DND-41 (cell line): Measurements from ENCODE around the gene C17orf75.

Experiments
- ATAC-seq: fragments of 200-7000 bp; cut with Tn5 transposase; 3 replicates; pipeline ENCODE4 v1.9.1; 2021; ENCODE audit warnings: low read depth; ENCODE audit not compliant: insufficient read depth
- DNase-seq: peaks from one replicate; pipeline ENCODE4 v3.0.0-alpha.2; 2020
- H2AFZ ChIP-seq: 2 replicates; pipeline ENCODE4 v1.6.0; 2012; ENCODE audit warnings: low read depth, low read length
- H3K27ac ChIP-seq: 2 replicates; pipeline ENCODE4 v1.5.1; 2012; ENCODE audit warnings: low read length, inconsistent platforms
- H3K27me3 ChIP-seq: fragments of 200-600 bp; sonication (generic); 2 replicates; pipeline ENCODE4 v1.6.0; 2012; ENCODE audit warnings: low read length, mild to moderate bottlenecking, inconsistent platforms; ENCODE audit not compliant: insufficient read depth, poor library complexity
- H3K36me3 ChIP-seq: 2 replicates; pipeline ENCODE4 v1.5.1; 2012; ENCODE audit warnings: low read length, inconsistent platforms; ENCODE audit not compliant: insufficient read depth
- H3K4me1 ChIP-seq: 2 replicates; pipeline ENCODE4 v1.5.1; 2012; ENCODE audit warnings: mild to moderate bottlenecking, low read length; ENCODE audit not compliant: insufficient read depth
- H3K4me2 ChIP-seq: 2 replicates; pipeline ENCODE4 v1.6.0; 2012; ENCODE audit warnings: mild to moderate bottlenecking, moderate library complexity, low read length, inconsistent platforms; ENCODE audit not compliant: insufficient read depth
- H3K4me3 ChIP-seq, 2 experiments: fragments of 200-600 bp in 1 of 2; shearing (Covaris generic) in 1 of 2; 2 replicates each; pipeline ENCODE4 v1.5.1; 2012 to 2016; ENCODE audit warnings: inconsistent platforms in 2 of 2, low read length in 2 of 2, mild to moderate bottlenecking in 2 of 2, low read depth in 1 of 2, moderate library complexity in 1 of 2
- H3K79me2 ChIP-seq: 2 replicates; pipeline ENCODE4 v1.6.0; 2012; ENCODE audit warnings: low read length, inconsistent platforms; ENCODE audit not compliant: insufficient read depth
- H3K9ac ChIP-seq: 2 replicates; pipeline ENCODE4 v1.6.0; 2012; ENCODE audit warnings: low read depth, mild to moderate bottlenecking, inconsistent platforms, low read length, moderate library complexity
- H3K9me3 ChIP-seq: 2 replicates; pipeline ENCODE4 v1.5.1; 2012; ENCODE audit warnings: low read length, moderate library complexity, mild to moderate bottlenecking, inconsistent platforms; ENCODE audit not compliant: insufficient read depth, severe bottlenecking
- H4K20me1 ChIP-seq: 2 replicates; pipeline ENCODE4 v1.6.0; 2012; ENCODE audit warnings: low read length; ENCODE audit not compliant: insufficient read depth
- EZH2 ChIP-seq: IDR thresholded peaks from 3 replicates; pipeline ENCODE4 v1.6.1; 2012; ENCODE audit warnings: borderline replicate concordance, low read depth, mild to moderate bottlenecking, moderate library complexity, low read length, inconsistent platforms; ENCODE audit not compliant: severe bottlenecking
- TF ChIP-seq, protein P1 (sequence below): IDR thresholded peaks from 2 replicates; pipeline ENCODE4 v1.5.1; 2012; ENCODE audit warnings: borderline replicate concordance, low read length, moderate library complexity, mild to moderate bottlenecking; ENCODE audit not compliant: poor library complexity, severe bottlenecking; ENCODE audit errors: extremely low read depth

The C17orf75 gene

DNA sequence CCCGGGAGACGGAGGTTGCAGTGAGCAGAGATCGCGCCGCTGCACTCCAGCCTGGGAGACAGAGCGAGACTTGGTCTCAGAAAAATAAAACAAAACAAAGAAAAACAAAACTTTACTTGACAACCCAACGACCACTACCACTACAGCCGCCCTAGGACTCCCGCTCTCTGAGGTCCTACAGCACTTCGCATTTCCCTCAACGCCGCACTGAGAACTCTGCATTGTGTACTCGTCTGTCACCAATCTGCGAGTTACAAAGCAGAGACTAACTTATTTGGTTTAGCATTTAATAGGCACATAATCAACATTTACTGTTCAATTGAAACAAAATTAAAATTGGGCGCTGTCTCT, 7.5 kb upstream of the C17orf75 start:
- DNase-seq (peak; percentile 27), ATAC-seq (peak; percentile 36; the same call in 1 of the 3 replicates)
- TF ChIP-seq, protein P1, sequence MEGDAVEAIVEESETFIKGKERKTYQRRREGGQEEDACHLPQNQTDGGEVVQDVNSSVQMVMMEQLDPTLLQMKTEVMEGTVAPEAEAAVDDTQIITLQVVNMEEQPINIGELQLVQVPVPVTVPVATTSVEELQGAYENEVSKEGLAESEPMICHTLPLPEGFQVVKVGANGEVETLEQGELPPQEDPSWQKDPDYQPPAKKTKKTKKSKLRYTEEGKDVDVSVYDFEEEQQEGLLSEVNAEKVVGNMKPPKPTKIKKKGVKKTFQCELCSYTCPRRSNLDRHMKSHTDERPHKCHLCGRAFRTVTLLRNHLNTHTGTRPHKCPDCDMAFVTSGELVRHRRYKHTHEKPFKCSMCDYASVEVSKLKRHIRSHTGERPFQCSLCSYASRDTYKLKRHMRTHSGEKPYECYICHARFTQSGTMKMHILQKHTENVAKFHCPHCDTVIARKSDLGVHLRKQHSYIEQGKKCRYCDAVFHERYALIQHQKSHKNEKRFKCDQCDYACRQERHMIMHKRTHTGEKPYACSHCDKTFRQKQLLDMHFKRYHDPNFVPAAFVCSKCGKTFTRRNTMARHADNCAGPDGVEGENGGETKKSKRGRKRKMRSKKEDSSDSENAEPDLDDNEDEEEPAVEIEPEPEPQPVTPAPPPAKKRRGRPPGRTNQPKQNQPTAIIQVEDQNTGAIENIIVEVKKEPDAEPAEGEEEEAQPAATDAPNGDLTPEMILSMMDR: no peak
- TF ChIP-seq EZH2: no peak
- peaks cover 38% of the 10 kb centered on the region for H4K20me1 ChIP-seq
- H3K9ac ChIP-seq: peak overlapping the region; percentile 96
- peaks cover 40% of the 10 kb centered on the region for H3K36me3 ChIP-seq
- peak overlapping the region; percentile 89 to 90 for H3K4me3 ChIP-seq
- H3K27ac ChIP-seq: peak overlapping the region; percentile 99
- peak overlapping the region; percentile 71 for H3K4me2 ChIP-seq
- peaks cover 60% of the 10 kb centered on the region for H3K79me2 ChIP-seq
- no peaks in the 10 kb centered on the region for H3K9me3 ChIP-seq
- H3K27me3 ChIP-seq: no peaks in the 10 kb centered on the region
- H3K4me1 ChIP-seq: peaks cover 43% of the 10 kb centered on the region
- peak overlapping the region; percentile 72 for H2AFZ ChIP-seq

DNA sequence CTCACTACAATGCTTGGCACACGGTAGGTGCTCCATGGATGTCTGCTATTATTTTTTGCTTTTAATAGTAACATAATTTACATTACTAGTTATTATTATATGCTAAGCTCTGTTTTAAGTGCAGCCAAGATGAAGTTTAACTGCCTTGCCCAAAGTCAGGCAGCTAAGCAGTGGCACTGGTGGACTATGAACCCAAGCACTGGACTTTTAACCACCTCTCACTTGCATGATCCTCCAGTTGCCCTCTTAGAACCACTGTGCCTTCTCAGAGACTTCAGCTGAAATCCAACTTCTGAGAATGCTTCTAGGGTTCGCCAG, 6.5 kb upstream of the C17orf75 start:
- Histone ChIP-seq H3K4me2 (peak overlapping the region; percentile 71), H3K9me3 (no peaks in the 10 kb centered on the region), H3K36me3 (peaks cover 31% of the 10 kb centered on the region), H2AFZ (no peak overlapping the region), H3K79me2 (peaks cover 50% of the 10 kb centered on the region), H3K27me3 (no peaks in the 10 kb centered on the region), H3K27ac (no peak overlapping the region), H4K20me1 (peaks cover 29% of the 10 kb centered on the region), H3K9ac (0 out of 2 replicates have a peak overlapping the region, but pooled peaks have one; percentile 96), H3K4me1 (peaks cover 34% of the 10 kb centered on the region), H3K4me3 (no peak overlapping the region)
- no peak for ATAC-seq
- no peak for DNase-seq
- TF ChIP-seq EZH2: no peak
- TF ChIP-seq, protein P1: no peak

DNA sequence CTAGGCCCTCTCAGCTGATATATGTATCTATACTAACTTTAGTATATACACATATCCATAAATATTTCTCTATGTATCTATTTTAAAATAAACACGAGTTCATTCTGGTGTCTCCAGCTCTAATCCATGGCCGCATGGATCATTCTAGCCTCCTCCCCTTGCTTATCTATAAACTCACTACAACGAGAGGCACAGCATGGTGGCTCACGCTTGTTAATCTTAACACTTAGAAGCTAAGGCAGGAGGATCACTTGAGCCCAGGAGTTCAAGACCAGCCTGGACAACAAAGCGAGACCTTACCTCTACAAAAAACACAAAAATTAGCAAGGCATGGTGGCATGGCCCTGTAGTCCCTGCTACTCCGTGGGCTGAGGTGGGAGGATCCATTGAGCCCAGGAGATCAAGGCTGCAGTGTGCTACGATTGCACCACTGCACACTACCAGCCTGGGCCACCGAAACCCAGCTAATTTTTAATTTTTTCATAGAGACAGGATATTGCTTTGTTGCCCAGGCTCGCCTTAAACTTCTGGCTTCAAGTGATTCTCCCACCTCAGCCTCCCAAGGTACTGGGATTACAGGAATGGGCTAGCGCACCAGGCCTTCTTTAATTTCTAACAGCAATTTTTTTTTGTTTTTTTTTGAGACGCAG, 4.1 kb upstream of the C17orf75 start:
- ATAC-seq: no peak
- Histone ChIP-seq H3K27me3 (no peaks in the 10 kb centered on the region), H3K4me2 (no peak overlapping the region), H3K4me1 (peaks cover 26% of the 10 kb centered on the region), H3K9me3 (no peaks in the 10 kb centered on the region), H3K36me3 (peaks cover 8% of the 10 kb centered on the region), H3K27ac (no peak overlapping the region), H3K4me3 (no peak overlapping the region), H3K9ac (no peak overlapping the region), H2AFZ (no peak overlapping the region), H4K20me1 (peaks cover 6% of the 10 kb centered on the region; the same call in 1 of the 2 replicates), H3K79me2 (peaks cover 37% of the 10 kb centered on the region)
- TF ChIP-seq, protein P1: no peak
- no peak for TF ChIP-seq EZH2
- no peak for DNase-seq
